Fibroblast of peridontal ligament (primary cell): ENCODE measurements around the gene UBE2G1.

Experiments used
- DNase-seq: peaks from one replicate; pipeline ENCODE4 v3.0.0-alpha.2; 2010; ENCODE audit errors: extremely low read depth

The UBE2G1 gene

GRCh38 chr17:4248504-4249277 is 117.8 kb downstream of the UBE2G1 start:
- DNase-seq = no peak

- no peak for DNase-seq
Observed at GRCh38 chr17:4247971-4248388, 118.5 kb downstream of the UBE2G1 start.

- no peak for DNase-seq
Observed at GRCh38 chr17:4247361-4247970, 119.0 kb downstream of the UBE2G1 start.

GRCh38 chr17:4246674-4247073 is 119.8 kb downstream of the UBE2G1 start:
- no peak for DNase-seq

- no peak for DNase-seq
Observed at GRCh38 chr17:4241535-4241934, 124.9 kb downstream of the UBE2G1 start.

GRCh38 chr17:4236456-4236855 is 130.0 kb downstream of the UBE2G1 start:
- no peak for DNase-seq

- DNase-seq = no peak
Observed at GRCh38 chr17:4235372-4236279, 130.8 kb downstream of the UBE2G1 start.

GRCh38 chr17:4234401-4234800 is 132.1 kb downstream of the UBE2G1 start:
- DNase-seq = no peak

GRCh38 chr17:4233668-4234258 is 132.7 kb downstream of the UBE2G1 start:
- no peak for DNase-seq

- peak; percentile 82 for DNase-seq
Observed at GRCh38 chr17:4232168-4232813, 134.2 kb downstream of the UBE2G1 start.

GRCh38 chr17:4229627-4230541 is 136.6 kb downstream of the UBE2G1 start:
- peak; percentile 99 for DNase-seq

- DNase-seq = no peak
Observed at GRCh38 chr17:4221899-4222659, 144.4 kb downstream of the UBE2G1 start.

- no peak for DNase-seq
Observed at GRCh38 chr17:4221163-4221562, 145.3 kb downstream of the UBE2G1 start.

GRCh38 chr17:4220655-4221054 is 145.8 kb downstream of the UBE2G1 start:
- peak; percentile 85 for DNase-seq
